Epithelial cell of proximal tubule (primary cell): ENCODE measurements around the gene TMEM178B. TPM values are rescaled to one million over a fixed set of nuclear protein-coding genes. Genes with fewer than 3 reads are reported as not detected.
A peak's percentile ranks its signal among the peaks of the same experiment; 100 is the strongest.
"Not testable (repeated sequence)": the region's sequence is repeated elsewhere in the genome, so short reads cannot be mapped to it uniquely, and the experiment has no call there.

Source experiments
- DNase-seq: peaks from one replicate; pipeline ENCODE4 v3.0.0-alpha.2; 2011; ENCODE audit warnings: low read depth
- H3K4me3 ChIP-seq: 2 replicates; pipeline ENCODE4 v1.5.1; 2011; ENCODE audit warnings: low read depth, mild to moderate bottlenecking, low read length
- CTCF ChIP-seq: conservative IDR thresholded peaks from 2 replicates; pipeline ENCODE4 v1.5.1; 2012; ENCODE audit warnings: low read depth, mild to moderate bottlenecking, low read length
- total RNA-seq: library from RNA; depleted of rRNA; stranded (reverse); fragments of >200 nt; gene quantifications from 2 replicates; pipeline ENCODE4 v1.2.3, GENCODE V29; 2015

TMEM178B gene
- total RNA-seq = 3.1 and 8.6 TPM in 2 replicates

- no peak for DNase-seq
- TF ChIP-seq CTCF = no peak
Observed at GRCh38 chr7:141073641-141074161, at the start of gene TMEM178B. Gene TMEM178B, plus strand, starts transcription at chr7:141074064.

GRCh38 chr7:141024668-141025067 lies 49.2 kb upstream of the TMEM178B start:
- no peak overlapping the region for H3K4me3 ChIP-seq
- no peak for TF ChIP-seq CTCF
- no peak for DNase-seq

More at GRCh38 chr7:141073641-141074161, at the start of gene TMEM178B:
- peak within 1 kb of the TSS; percentile 87 for H3K4me3 ChIP-seq

GRCh38 chr7:141027043-141027442 lies 46.8 kb upstream of the TMEM178B start:
- no peak for TF ChIP-seq CTCF
- DNase-seq = no peak
- H3K4me3 ChIP-seq = no peak overlapping the region

GRCh38 chr7:141028767-141029166 lies 45.1 kb upstream of the TMEM178B start:
- no peak overlapping the region for H3K4me3 ChIP-seq
- DNase-seq = no peak
- no peak for TF ChIP-seq CTCF

- not testable (repeated sequence) for DNase-seq, H3K4me3 ChIP-seq
Observed at GRCh38 chr7:141032539-141033323, 41.1 kb upstream of the TMEM178B start.

GRCh38 chr7:141038100-141038499 lies 35.8 kb upstream of the TMEM178B start:
- not testable (repeated sequence) for DNase-seq

GRCh38 chr7:141039376-141039775 lies 34.5 kb upstream of the TMEM178B start:
- TF ChIP-seq CTCF = no peak
- no peak for DNase-seq
- no peak overlapping the region for H3K4me3 ChIP-seq

More at GRCh38 chr7:141038100-141038499, 35.8 kb upstream of the TMEM178B start:
- H3K4me3 ChIP-seq = not testable (repeated sequence)
